K562 (cell line): Measurements from ENCODE around the gene ROR2. TPM values are rescaled to one million over a fixed set of nuclear protein-coding genes. Genes with fewer than 3 reads are reported as not detected.

Experiments
- ATAC-seq: fragments of 200-7000 bp; cut with Tn5 transposase; 3 replicates; pipeline ENCODE4 v1.9.1; 2020; ENCODE audit warnings: moderate library complexity
- BruUV-seq: library from RNA; stranded (reverse); fragments of 400-500 nt; replicated peaks from 2 replicates; lab custom pipeline; 2021; lab: Mats Ljungman, UMichigan
- CTCF ChIA-PET: fragments of 300-600 bp; formaldehyde crosslinking; extraction: SDS; loops from one replicate; lab custom pipeline; 2021; ENCODE audit warnings: low intra/inter-chr PET ratio; lab: Yijun Ruan, JAX
- POLR2A ChIA-PET: fragments of 300-600, 350-650 bp; sonication (Branson Sonifier 250); formaldehyde crosslinking; extraction: SDS; loops from one replicate; lab custom pipeline; 2021; ENCODE audit warnings: antibody characterized with exemption, inconsistent platforms; lab: Yijun Ruan, JAX
- DNase-seq, 4 experiments: peaks; one replicate each; pipeline versions ENCODE4 v3.0.0 to v3.0.0-alpha.2; 2011 to 2018; ENCODE audit warnings: low spot score in 3 of 4, mixed read lengths in 3 of 4; ENCODE audit errors: extremely low read depth in 1 of 4
- FAIRE-seq: peaks from 2 replicates; lab custom pipeline; 2011; peaks lifted over from hg19 to GRCh38; lab: Jason Lieb, UNC
- H2AFZ ChIP-seq: 2 replicates; pipeline ENCODE4 v1.6.0; 2011; ENCODE audit warnings: low read depth, low read length, control low read depth, inconsistent platforms
- H3K27ac ChIP-seq: fragments of 200-600 bp; 3 replicates; pipeline ENCODE4 v1.8.0; 2011; ENCODE audit warnings: low read depth, mild to moderate bottlenecking, control low read depth, inconsistent platforms, low read length, moderate library complexity, mixed read lengths; ENCODE audit errors: extremely low read depth
- H3K27me3 ChIP-seq, 2 experiments: fragments of 300-600 bp in 1 of 2; 2 replicates in 1 of 2; 3 replicates in 1 of 2; pipeline versions ENCODE4 v1.6.0 to v1.8.0; 2011; ENCODE audit warnings: inconsistent platforms in 2 of 2, low read length in 2 of 2, mild to moderate bottlenecking in 1 of 2, mixed read lengths in 1 of 2, moderate library complexity in 1 of 2; ENCODE audit not compliant: control insufficient read depth in 2 of 2, insufficient read depth in 2 of 2
- H3K36me3 ChIP-seq: fragments of 300-600 bp; 3 replicates; pipeline ENCODE4 v1.8.0; 2011; ENCODE audit warnings: mild to moderate bottlenecking, low read length, inconsistent platforms; ENCODE audit not compliant: control insufficient read depth, insufficient read depth
- H3K4me1 ChIP-seq, 2 experiments: fragments of 200-600 bp in 1 of 2; replicated peaks in 1 of 2; 2 replicates in 1 of 2; 3 replicates in 1 of 2; pipeline versions ENCODE4 v1.5.1 to v1.8.0; 2011; ENCODE audit warnings: inconsistent platforms in 2 of 2, low read length in 2 of 2, mild to moderate bottlenecking in 1 of 2, mixed read lengths in 1 of 2, moderate library complexity in 1 of 2; ENCODE audit not compliant: control insufficient read depth in 2 of 2, insufficient read depth in 2 of 2
- H3K4me2 ChIP-seq: 2 replicates; pipeline ENCODE4 v1.6.1; 2011; ENCODE audit warnings: low read length, control low read depth, inconsistent platforms, mixed read lengths; ENCODE audit not compliant: insufficient read depth
- H3K4me3 ChIP-seq: fragments of 200-600 bp; sonication (generic), shearing (Covaris generic); 2 replicates; pipeline ENCODE4 v1.5.1; 2016; ENCODE audit warnings: control low read depth, inconsistent platforms
- H3K79me2 ChIP-seq: fragments of 200-600 bp; 3 replicates; pipeline ENCODE4 v1.8.0; 2011; ENCODE audit warnings: low read length, inconsistent platforms; ENCODE audit not compliant: control insufficient read depth, insufficient read depth
- H3K9ac ChIP-seq, 2 experiments: 2 replicates each; pipeline versions ENCODE4 v1.6.0 to v1.6.1; 2011; ENCODE audit warnings: low read depth in 2 of 2, low read length in 2 of 2, control low read depth in 1 of 2, inconsistent platforms in 1 of 2, mild to moderate bottlenecking in 1 of 2, mixed read lengths in 1 of 2; ENCODE audit not compliant: insufficient read depth in 1 of 2
- H3K9me1 ChIP-seq: one replicate; pipeline ENCODE4 v1.6.0; 2011; ENCODE audit warnings: inconsistent platforms, mild to moderate bottlenecking, low read length, moderate library complexity; ENCODE audit not compliant: control insufficient read depth, insufficient read depth
- H3K9me3 ChIP-seq: replicated peaks from 2 replicates; pipeline ENCODE4 v1.5.1; 2011; ENCODE audit warnings: low read depth, low read length, inconsistent platforms; ENCODE audit not compliant: control insufficient read depth, insufficient read depth
- H4K20me1 ChIP-seq: replicated peaks from 2 replicates; pipeline ENCODE4 v1.6.1; 2011; ENCODE audit warnings: low read length, inconsistent platforms, mixed read lengths; ENCODE audit not compliant: control insufficient read depth, insufficient read depth
- MCM2 ChIP-seq: fragments of 450-650 bp; IDR thresholded peaks from 2 replicates; pipeline ENCODE4 v1.6.1; 2017; ENCODE audit warnings: low read depth, mild to moderate bottlenecking
- NRF1 ChIP-seq, 2 experiments: fragments of 450-650 bp; IDR thresholded peaks in 1 of 2; conservative IDR thresholded peaks in 1 of 2; 2 replicates each; pipeline ENCODE4 v1.6.1; 2014; ENCODE audit warnings: mild to moderate bottlenecking in 2 of 2
- RB1 ChIP-seq: fragments of 450-650 bp; IDR thresholded peaks from 2 replicates; pipeline ENCODE4 v1.6.1; 2017; ENCODE audit warnings: low read depth, mild to moderate bottlenecking
- RUNX1 ChIP-seq: sonication (generic); IDR thresholded peaks from 2 replicates; pipeline ENCODE4 v1.6.1; 2016; ENCODE audit warnings: antibody characterized with exemption, low read depth
- SLC30A9 ChIP-seq: fragments of 250-450 bp; sonication (Bioruptor Pico); IDR thresholded peaks from 2 replicates; pipeline ENCODE4 v1.8.0; 2022; ENCODE audit warnings: mild to moderate bottlenecking, moderate library complexity
- TCF7 ChIP-seq: sonication (generic); IDR thresholded peaks from 2 replicates; pipeline ENCODE4 v1.6.1; 2016; ENCODE audit warnings: antibody characterized with exemption, borderline replicate concordance
- ZFP36 ChIP-seq: fragments of 150-350 bp; IDR thresholded peaks from 2 replicates; pipeline ENCODE4 v1.6.1; 2018; ENCODE audit warnings: low read length, low read depth; ENCODE audit not compliant: partially characterized antibody
- ZNF778 ChIP-seq: fragments of 450-650 bp; formaldehyde crosslinking; IDR thresholded peaks from 2 replicates; pipeline ENCODE4 v1.4.0; 2020; ENCODE audit warnings: mild to moderate bottlenecking, moderate library complexity
- WGBS: fragments of 100-300 bp; shearing (Covaris generic); methylation state at CpG from one replicate; pipeline ENCODE4 v1.1.6; 2016; ENCODE audit warnings: low coverage, mixed read lengths; ENCODE audit not compliant: insufficient coverage; ENCODE audit errors: missing lambda C conversion rate; 5-methylcytosine and 5-hydroxymethylcytosine counted together
- in situ Hi-C: fragments of 300-500 bp; cut with MboI; formaldehyde crosslinking; loops from 4 replicates; pipeline ENCODE4 v1.15.0; 2018; ENCODE audit warnings: inconsistent platforms, mixed read lengths
- intact Hi-C: fragments of 100-400 bp; cut with micrococcal nuclease; formaldehyde crosslinking; loops from 2 replicates; pipeline ENCODE4 v1.14.2; 2022
- polyA plus RNA-seq, 8 experiments: library from polyadenylated mRNA; depleted of rRNA in 4 of 8; stranded (reverse) in 5 of 8; unstranded in 3 of 8; fragments of >200 nt; fragmentation: Nextera tagmentation in 2 of 8; fragmentation: Illumina TruSeq in 1 of 8; extraction: Ambion mirVana in 2 of 8; extraction: Trizol in 1 of 8; gene quantifications; 2 replicates each; pipeline versions ENCODE4 v1.2.1 to v1.2.3, GENCODE V29; 2011 to 2014; ENCODE audit warnings: inconsistent platforms in 1 of 8, missing spikeins in 1 of 8
- total RNA-seq, 7 experiments: library from RNA; depleted of rRNA in 6 of 7; stranded (reverse); fragments of >200 nt in 6 of 7; fragmentation: Illumina TruSeq in 2 of 7; extraction: Trizol in 2 of 7; gene quantifications; 2 replicates each; pipeline versions ENCODE4 v1.2.1 to v1.2.3, GENCODE V29; 2011 to 2021; ENCODE audit warnings: low replicate concordance in 1 of 7
- TF ChIP-seq, protein P1 (sequence below): fragments of 450-650 bp; IDR thresholded peaks from 2 replicates; pipeline ENCODE4 v1.6.1; 2016; ENCODE audit warnings: missing biosample characterization, missing genetic modification characterization
- TF ChIP-seq, protein P2 (sequence below): IDR thresholded peaks from 3 replicates; pipeline ENCODE4 v1.6.1; 2011; ENCODE audit warnings: borderline replicate concordance, mild to moderate bottlenecking, moderate library complexity; ENCODE audit not compliant: insufficient read length; ENCODE audit errors: extremely low read depth
- TF ChIP-seq, protein P3 (sequence below): fragments of 250-450 bp; sonication (Bioruptor Pico); IDR thresholded peaks from 2 replicates; pipeline ENCODE4 v1.8.0; 2022; ENCODE audit warnings: moderate library complexity, mild to moderate bottlenecking, inconsistent platforms

The ROR2 gene
- total and polyA plus RNA-seq, 9 of the 15 experiments (the other 6 are each of a cell fraction or from before 2014, with no cell fraction given), result 5.6 to 33.8 (median 15.3) TPM

DNA sequence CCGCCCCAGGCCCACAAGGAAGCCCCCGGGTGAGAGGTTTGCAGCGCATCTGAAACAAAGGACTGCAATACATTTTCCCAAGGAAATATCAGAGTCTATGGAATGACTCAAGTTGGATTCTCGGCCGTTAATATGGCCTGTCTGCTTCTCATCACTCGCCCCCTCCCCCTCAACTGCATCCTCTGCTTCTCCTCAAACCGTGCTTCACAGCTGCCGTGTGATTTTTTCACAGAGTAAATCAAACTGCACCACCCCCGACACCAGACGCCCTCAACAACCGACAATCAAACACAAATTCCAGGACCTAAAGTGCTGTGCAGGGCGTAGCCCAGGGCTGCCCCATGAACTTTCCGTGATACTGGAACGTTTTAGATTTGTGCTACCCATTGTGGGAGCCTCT, 176.9 kb downstream of the ROR2 start:
- peaks cover 5 to 6% of the 10 kb centered on the region in 2 experiments; a peak in 4 of 5 replicates for H3K4me1 ChIP-seq
- H3K36me3 ChIP-seq, result peaks cover 23% of the 10 kb centered on the region
- 88% methylated on average over 14 of the region's 14 CpGs for WGBS
- H3K79me2 ChIP-seq, result peaks cover 21% of the 10 kb centered on the region; the same call in 2 of the 3 replicates
- BruUV-seq, result no TSS peak
- FAIRE-seq (no peak), DNase-seq (no peak), ATAC-seq (no peak)
- no peaks in the 10 kb centered on the region for H3K9me3 ChIP-seq
- CTCF ChIA-PET, result no interaction called here
- no peak overlapping the region for H3K4me3 ChIP-seq
- H4K20me1 ChIP-seq, result no peaks in the 10 kb centered on the region
- intact Hi-C loops, result loop anchor here (10.0 kb wide), 1 partner anchor 132 kb away; no protein-coding TSS in a partner anchor
- TF ChIP-seq RB1 (no peak), ZFP36 (no peak), MCM2 (no peak)
- no peak overlapping the region for H3K4me2 ChIP-seq
- in situ Hi-C loops, result no loop called here
- no peak overlapping the region for H3K9ac ChIP-seq
- H3K9me1 ChIP-seq, result no peaks in the 10 kb centered on the region
- no peak overlapping the region for H3K27ac ChIP-seq
- POLR2A ChIA-PET, result no interaction called here
- no peaks in the 10 kb centered on the region for H3K27me3 ChIP-seq
- H2AFZ ChIP-seq, result no peak overlapping the region

DNA sequence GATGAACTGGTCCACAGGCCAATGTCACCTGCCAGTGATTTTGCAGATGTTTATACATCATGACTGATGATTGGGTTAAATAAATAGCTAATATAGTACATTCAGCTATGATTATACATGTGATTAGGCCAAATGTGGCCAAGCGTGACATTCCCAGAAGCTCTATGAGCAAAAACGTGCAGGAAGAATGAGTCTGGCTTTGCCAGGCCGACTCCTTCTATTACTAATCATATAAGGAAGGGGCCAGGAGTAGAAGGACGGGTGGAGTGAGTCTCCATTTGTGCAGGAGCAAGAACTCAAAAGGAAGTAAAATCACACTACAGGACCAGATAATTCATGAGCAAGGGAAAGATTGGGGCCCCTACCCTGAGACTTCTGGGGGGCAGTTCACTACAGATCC, 178.2 kb downstream of the ROR2 start:
- H3K4me1 ChIP-seq, result peaks cover 2 to 5% of the 10 kb centered on the region in 2 experiments; a peak in 4 of 5 replicates
- H3K36me3 ChIP-seq, result peaks cover 28% of the 10 kb centered on the region
- intact Hi-C loops, result loop anchor here (10.0 kb wide), 1 partner anchor 133 kb away; no protein-coding TSS in a partner anchor
- no peak overlapping the region for H2AFZ ChIP-seq
- H3K27me3 ChIP-seq, result no peaks in the 10 kb centered on the region
- FAIRE-seq (no peak), ATAC-seq (no peak), DNase-seq (no peak)
- H3K27ac ChIP-seq, result no peak overlapping the region
- CTCF ChIA-PET, result no interaction called here
- BruUV-seq, result no TSS peak
- H3K4me3 ChIP-seq, result no peak overlapping the region
- peaks cover 9% of the 10 kb centered on the region; the same call in 1 of the 3 replicates for H3K79me2 ChIP-seq
- 74% methylated on average over 4 of the region's 4 CpGs for WGBS
- POLR2A ChIA-PET, result interaction anchor here (0.6 kb wide), 1 partner anchor 265 kb away, joined by 3 read pairs; no protein-coding TSS in a partner anchor
- in situ Hi-C loops, result no loop called here
- no peak overlapping the region for H3K9ac ChIP-seq
- no peaks in the 10 kb centered on the region for H3K9me1 ChIP-seq
- no peaks in the 10 kb centered on the region for H3K9me3 ChIP-seq
- no peak overlapping the region for H3K4me2 ChIP-seq
- no peaks in the 10 kb centered on the region for H4K20me1 ChIP-seq
- TF ChIP-seq RUNX1 (no peak), ZNF778 (CRISPR knock-in tag) (no peak), TCF7 (no peak), NRF1 (conservative IDR thresholded peaks at IDR 0.05 in 1 of 2, IDR thresholded peaks at IDR 0.05 in 1 of 2) (no peak), SLC30A9 (CRISPR knock-in tag) (no peak)
- TF ChIP-seq, protein P1, sequence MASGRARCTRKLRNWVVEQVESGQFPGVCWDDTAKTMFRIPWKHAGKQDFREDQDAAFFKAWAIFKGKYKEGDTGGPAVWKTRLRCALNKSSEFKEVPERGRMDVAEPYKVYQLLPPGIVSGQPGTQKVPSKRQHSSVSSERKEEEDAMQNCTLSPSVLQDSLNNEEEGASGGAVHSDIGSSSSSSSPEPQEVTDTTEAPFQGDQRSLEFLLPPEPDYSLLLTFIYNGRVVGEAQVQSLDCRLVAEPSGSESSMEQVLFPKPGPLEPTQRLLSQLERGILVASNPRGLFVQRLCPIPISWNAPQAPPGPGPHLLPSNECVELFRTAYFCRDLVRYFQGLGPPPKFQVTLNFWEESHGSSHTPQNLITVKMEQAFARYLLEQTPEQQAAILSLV, result no peak
- TF ChIP-seq, protein P2, sequence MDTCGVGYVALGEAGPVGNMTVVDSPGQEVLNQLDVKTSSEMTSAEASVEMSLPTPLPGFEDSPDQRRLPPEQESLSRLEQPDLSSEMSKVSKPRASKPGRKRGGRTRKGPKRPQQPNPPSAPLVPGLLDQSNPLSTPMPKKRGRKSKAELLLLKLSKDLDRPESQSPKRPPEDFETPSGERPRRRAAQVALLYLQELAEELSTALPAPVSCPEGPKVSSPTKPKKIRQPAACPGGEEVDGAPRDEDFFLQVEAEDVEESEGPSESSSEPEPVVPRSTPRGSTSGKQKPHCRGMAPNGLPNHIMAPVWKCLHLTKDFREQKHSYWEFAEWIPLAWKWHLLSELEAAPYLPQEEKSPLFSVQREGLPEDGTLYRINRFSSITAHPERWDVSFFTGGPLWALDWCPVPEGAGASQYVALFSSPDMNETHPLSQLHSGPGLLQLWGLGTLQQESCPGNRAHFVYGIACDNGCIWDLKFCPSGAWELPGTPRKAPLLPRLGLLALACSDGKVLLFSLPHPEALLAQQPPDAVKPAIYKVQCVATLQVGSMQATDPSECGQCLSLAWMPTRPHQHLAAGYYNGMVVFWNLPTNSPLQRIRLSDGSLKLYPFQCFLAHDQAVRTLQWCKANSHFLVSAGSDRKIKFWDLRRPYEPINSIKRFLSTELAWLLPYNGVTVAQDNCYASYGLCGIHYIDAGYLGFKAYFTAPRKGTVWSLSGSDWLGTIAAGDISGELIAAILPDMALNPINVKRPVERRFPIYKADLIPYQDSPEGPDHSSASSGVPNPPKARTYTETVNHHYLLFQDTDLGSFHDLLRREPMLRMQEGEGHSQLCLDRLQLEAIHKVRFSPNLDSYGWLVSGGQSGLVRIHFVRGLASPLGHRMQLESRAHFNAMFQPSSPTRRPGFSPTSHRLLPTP, result no peak
- TF ChIP-seq, protein P3, sequence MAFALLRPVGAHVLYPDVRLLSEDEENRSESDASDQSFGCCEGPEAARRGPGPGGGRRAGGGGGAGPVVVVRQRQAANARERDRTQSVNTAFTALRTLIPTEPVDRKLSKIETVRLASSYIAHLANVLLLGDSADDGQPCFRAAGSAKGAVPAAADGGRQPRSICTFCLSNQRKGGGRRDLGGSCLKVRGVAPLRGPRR (CRISPR knock-in tag), result no peak
